IPS-11a (cell line): ENCODE measurements around the gene IYD.
"Not testable (repeated sequence)": the region's sequence is repeated elsewhere in the genome, so short reads cannot be mapped to it uniquely, and the experiment has no call there.

ENCODE experiments used
- H3K4me3 ChIP-seq: one replicate; pipeline ENCODE4 v1.5.1; 2013; ENCODE audit warnings: low read depth, low read length, control low read depth

The IYD gene

DNA sequence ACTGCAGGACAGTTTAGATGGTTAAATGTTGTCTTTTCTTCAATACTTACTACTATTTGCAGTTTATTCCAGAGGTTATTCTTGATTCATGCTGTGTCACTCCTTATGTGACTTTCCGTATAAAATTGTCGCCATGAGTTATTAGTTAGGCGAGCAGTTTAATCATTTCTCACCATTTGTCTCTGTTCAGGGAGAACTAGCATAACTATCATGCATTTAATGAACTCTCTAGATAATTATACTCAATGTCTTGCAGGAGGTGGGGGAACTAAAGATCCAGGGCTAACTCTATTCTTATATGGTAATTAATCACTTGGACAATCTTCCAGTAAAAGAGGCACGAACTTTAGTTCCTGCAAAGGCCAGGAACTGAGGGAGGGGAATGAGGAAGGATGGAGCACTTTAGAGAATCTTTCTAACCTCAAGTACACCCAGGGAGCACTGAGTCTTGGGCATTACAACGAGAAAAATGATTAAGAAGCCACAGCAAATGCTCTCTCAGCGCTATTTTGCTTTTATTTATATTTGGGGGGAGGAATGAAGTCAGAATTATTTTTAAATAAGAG lies 58.3 kb downstream of the IYD start:
- H3K4me3 ChIP-seq = no peak overlapping the region

DNA sequence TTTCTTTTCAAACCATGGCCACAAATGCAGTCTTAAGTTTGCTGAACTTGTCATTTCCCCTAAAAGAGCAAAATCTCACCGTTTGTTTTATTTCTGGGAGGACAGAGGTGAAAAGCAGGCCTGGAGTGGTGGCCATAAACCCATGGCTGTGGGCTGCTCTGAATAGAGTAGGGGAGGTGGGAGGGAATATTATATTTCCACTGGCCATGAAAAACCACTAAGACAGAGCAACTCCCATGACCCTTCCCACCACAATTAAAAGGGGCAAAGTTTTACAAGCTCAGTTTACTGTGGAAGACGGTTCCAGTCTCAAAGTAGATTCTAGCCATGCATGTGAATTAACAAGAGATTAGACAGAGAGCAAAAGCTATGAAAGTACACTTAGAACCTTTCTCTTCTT lies 59.0 kb downstream of the IYD start:
- H3K4me3 ChIP-seq = no peak overlapping the region

DNA sequence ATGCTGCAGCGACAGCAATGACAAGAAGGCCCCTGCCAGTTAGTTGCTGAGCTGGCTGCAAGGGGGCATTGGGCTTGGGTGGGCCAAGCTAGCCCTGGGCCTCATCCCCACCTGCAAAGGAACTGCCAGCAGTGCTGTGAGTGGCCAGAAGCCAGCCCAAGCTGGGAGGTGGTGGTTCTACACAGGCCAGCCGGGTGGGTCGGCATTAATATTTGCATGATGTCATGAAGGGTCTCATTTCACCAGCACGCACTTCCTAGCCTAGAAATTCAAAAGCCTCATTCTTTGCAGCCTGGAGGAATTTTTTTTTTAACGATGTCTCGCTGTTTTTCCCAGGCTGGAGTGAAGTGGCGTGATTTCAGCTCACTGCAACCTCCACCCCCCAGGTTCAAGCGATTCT lies 62.0 kb downstream of the IYD start:
- H3K4me3 ChIP-seq = no peak overlapping the region

DNA sequence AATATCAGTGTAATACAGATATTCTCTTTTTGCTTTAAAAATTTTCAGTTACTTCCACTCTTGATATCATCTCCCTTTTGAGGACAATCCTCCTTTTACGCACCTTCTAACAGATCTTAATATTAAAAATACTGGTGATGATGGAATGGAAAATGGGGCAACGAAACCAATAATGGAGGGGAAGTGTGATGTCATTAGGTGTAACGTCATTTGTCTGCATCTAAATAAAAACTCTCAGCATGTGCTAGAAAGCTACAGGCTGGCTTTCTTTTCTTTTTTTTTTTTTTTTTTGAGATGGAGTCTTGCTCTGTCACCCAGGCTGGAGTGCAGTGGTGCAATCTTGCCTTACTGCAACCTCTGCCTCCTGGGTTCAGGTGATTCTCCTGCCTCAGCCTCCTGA lies 66.5 kb downstream of the IYD start:
- H3K4me3 ChIP-seq = no peak overlapping the region

DNA sequence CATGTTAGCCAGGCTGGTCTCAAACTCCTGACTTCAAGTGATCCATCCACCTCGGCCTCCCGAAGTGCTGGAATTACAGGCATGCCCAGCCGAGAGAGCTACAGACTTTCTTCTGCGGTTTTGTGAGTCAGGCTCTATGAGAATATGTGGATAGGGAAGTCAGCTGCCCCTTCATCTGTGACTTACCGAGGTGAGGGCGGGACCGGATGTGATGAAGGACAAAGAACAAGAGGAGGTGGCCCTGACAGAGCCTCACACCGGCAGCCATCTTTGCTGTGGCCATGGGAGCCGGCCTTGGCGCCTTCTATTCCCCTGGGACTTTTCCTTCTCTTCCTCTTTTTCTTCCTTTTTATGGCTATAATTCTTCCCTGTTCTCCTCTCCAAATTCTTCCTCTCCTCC lies 67.0 kb downstream of the IYD start:
- no peak overlapping the region for H3K4me3 ChIP-seq

DNA sequence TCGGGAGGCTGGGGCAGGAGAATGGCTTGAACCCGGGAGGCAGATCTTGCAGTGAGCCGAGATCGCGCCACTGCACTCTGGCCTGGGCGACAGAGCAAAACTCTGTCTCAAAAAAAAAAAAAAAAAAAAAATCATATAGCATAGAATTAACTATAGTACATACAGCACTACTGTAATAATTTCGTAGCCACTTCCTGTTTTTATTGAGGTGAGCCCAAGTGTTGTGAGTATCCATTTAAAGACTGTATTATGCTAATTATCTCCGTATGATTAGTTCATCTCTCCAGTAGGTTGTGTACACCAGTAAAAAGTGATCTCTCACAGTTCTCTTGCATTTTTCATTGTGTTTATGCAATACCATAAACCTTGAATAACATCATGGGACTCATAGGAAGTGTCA lies 70.6 kb downstream of the IYD start:
- H3K4me3 ChIP-seq = no peak overlapping the region

DNA sequence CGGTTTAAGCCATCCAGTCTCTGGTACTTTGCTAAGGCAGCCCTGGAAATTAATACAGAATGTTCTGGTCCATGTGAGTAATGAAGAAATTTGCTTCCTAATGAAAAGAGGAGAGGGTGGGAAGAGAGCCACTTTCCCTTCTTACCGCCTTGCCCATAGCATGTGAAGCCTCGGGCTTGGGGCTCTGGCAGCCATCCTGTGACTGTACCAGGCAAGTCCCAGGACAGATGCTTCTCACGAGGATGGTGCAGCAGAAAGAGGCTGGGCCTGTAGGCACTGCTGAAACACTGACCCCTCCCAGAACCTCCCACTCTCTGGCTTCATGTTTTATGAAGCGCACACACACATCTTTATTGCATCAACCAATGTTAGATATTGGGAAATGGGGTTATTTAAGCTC lies 74.8 kb downstream of the IYD start:
- H3K4me3 ChIP-seq = no peak overlapping the region

DNA sequence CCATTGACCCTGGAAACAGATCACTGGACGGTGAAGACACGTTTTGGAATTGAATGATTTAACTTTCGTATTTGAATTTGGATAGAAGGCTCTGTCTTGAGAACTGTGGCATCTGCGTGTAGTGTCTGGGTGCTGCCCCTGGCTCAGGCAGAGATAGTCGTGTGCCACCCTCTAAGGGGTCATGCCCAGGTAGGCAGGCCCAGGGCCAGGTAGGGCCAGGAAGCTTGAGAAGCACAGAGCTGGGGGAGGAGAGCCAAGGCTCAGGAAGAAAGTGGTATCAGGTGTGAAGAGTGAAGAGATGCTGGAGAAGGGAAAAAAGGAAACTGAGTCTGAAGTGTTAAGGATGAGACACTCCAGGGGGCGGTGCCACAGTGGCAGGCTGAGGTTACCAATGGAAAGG lies 75.5 kb downstream of the IYD start:
- no peak overlapping the region for H3K4me3 ChIP-seq

DNA sequence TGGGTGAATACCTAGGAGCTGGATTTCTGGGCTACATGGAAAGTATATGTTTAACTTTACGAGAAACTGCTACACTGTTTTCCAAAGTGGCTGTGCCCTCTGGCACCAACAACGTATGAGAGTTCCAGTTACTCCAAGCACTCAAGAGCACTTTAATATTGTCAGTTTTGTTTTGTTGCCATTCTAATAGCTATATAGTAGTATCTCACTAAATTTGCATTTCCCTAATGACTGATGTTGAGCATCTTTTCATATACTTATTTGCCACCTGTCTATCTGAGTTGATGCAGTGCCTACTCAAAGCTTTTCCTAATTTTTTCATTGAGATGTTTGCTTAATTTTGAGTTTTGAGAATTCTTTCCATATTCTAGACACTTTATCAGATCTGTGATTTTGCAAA lies 76.7 kb downstream of the IYD start:
- H3K4me3 ChIP-seq = no peak overlapping the region

DNA sequence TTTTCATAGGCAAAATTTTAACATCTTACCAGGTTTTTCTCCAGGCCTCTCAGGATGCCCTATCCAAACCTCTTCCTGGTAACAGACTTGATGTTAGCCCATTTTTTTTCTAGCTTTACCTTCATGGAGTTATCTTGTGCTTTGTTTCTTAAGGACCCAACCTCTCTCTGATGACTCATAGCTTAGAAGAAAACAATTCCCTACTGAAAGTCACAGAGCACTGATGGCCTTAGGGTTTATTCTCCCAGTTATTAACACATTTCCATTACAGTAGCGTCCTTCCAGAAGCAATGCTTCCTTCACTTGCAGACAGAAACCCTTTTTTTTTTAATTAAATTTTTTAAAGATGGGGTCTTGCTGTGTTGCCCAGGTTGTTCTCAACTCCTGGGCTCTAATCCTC lies 79.4 kb downstream of the IYD start:
- no peak overlapping the region for H3K4me3 ChIP-seq

DNA sequence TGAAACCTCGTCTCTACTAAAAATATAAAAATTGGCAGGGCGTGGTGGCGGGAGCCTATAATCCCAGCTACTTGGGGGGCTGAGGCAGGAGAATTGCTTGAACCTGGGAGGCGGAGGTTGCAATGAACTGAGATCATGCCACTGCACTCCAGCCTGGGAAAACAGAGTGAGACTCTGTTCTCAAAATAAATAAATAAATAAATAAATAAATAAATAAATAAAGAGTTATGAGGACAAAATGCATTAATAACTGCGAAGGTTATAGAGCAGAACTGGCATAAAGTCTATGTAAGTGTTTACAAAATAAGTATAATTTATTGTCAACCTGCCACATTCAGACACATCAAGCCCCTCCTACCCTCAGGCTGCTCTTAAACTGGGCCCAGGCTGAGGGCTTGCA lies 80.2 kb downstream of the IYD start:
- not testable (repeated sequence) for H3K4me3 ChIP-seq

DNA sequence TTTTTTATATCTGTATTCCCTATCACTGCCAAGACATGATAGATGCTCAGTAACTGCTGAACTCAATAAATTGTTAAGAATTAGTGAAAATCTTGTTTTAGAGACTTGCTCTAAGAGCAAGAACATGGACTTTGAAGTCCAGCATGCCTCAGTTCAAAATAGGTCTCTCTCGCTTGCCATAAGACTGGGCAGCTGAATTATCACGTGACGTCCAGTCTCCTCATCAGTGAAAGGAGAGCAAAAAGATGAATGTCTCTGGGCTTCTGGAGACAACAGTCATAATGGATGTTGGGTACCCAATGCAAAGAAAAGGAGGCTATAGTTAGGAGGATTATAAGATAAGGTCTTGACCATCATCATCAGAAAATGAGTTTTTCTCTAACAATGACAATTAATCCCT lies 82.1 kb downstream of the IYD start:
- H3K4me3 ChIP-seq = no peak overlapping the region

DNA sequence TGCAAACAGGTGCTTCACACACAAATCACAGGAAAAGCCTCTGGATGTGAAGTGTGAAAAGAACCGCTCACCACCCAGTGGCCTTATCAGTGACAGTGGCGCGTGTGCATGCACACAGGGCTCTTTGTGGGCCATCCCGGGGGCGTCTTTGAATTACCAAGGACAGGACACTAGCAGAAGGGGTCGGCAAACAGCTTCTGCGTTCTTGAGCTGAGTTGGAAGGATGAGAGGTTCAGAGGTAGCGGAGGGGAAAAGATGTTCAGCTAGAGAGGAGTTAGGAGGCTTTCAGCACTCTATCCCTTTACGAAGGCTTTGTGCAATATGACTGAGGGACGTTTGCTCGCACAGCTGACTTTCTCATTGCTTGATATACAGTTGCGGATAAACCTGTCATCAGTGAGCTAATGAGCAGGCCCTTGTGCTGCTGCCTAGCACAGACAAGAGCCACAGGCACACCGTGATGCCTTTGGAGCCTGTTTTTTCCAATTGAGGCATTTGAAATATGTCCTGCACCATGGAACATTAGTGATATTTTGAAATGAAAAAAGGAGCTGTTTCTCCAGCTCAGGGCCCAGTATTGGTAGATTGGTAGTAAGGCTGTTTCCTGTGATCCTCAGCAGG lies 83.1 kb downstream of the IYD start:
- H3K4me3 ChIP-seq = no peak overlapping the region

DNA sequence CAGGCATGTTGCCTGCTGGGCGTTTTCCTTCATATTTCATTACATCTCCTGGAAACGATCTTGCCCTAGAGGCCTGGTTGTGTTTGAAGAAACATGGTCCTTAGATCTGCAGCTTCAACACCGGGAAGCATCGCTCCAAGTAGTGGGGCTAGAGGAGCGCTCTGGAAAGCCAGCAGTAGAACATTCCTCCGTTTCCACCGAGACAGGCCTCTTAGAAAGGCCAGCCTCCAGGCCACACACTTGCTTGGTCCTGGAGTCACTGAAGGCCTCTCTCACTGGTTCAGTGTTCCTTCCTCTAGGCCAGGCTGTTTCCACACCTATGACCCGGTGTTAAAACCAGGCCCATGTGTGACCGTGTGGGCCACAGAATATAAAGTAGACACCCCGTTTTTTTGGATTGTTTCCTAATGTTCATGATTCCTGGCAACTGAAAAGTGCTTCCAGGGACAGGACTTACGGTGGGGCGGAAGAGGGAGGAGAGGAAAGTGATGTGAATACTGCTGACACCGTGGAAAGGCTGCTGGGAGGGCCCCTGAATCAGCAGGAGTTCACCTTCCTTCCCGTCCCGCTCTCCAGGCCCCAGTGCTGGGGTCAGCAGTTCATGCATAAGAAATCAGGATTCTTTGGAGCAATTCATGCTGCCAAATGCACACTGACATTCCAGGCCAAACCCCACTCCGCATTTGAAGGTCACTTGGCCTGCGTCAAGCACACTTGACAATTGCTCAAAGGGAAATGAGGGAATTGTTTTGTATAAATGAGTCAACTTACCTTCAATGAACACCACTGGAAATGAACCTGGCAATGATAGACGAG lies 83.8 kb downstream of the IYD start:
- no peak overlapping the region for H3K4me3 ChIP-seq

DNA sequence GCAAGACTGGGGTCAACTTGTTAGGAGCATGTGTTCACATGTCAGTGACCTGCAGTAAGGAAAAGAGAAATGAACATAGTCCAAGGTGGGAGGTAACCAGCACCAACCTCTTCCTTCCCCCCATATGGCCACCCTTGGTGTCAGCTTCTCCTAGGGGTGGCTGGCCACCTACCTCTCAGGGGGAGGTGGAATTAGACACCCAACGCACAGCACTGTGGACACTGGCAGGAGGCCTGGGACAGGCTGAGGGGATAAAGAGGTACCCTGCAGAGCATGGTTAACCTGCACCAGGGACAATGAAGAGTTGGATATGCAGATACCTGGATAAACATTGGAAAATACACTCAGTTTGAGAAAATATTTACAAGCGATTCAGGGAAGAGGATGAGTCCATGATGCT lies 84.5 kb downstream of the IYD start:
- no peak overlapping the region for H3K4me3 ChIP-seq
